ENCODE data around the gene HIPK3. TPM values are rescaled to one million over a fixed set of nuclear protein-coding genes. Genes with fewer than 3 reads are reported as not detected.

The HIPK3 gene
- total and polyA plus RNA-seq, 9 of the 15 experiments (the other 6 are each of a cell fraction or from before 2014, with no cell fraction given) = 2.3 to 19.6 (median 7.5) TPM

GRCh38 chr11:33383920-33384209 is 126.7 kb downstream of the HIPK3 start:
- CTCF ChIA-PET (ENCODE audit: low intra/inter-chr PET ratio) = no interaction called here
- peaks cover 7 to 21% of the 10 kb centered on the region in 2 experiments; a peak in 3 of 5 replicates for H3K27me3 ChIP-seq (ENCODE audit: control insufficient read depth in 2 of 2, insufficient read depth in 2 of 2, low read length in 2 of 2)
- ATAC-seq (no peak), DNase-seq (ENCODE audit: extremely low read depth in 1 of 4, low spot score in 3 of 4) (no peak), FAIRE-seq (no peak)
- no peak for TF ChIP-seq NR4A1 (CRISPR knock-in tag; IDR thresholded peaks at IDR 0.05)
- TF ChIP-seq NR4A1 (tag; IDR thresholded peaks at IDR 0.05) = no peak
- no peak for TF ChIP-seq NFIC (IDR thresholded peaks at IDR 0.05)
- no peak for TF ChIP-seq MTA3 (IDR thresholded peaks at IDR 0.05; ENCODE audit: borderline replicate concordance)
- no peak for TF ChIP-seq ZSCAN32 (CRISPR knock-in tag; IDR thresholded peaks at IDR 0.05)
- TF ChIP-seq TSHZ1 (CRISPR knock-in tag; IDR thresholded peaks at IDR 0.05) = no peak
- TF ChIP-seq JUNB (CRISPR knock-in tag; conservative IDR thresholded peaks at IDR 0.05) = no peak
- TF ChIP-seq SMARCA5 (IDR thresholded peaks at IDR 0.05) = no peak
- TF ChIP-seq ZNF124 (CRISPR knock-in tag; IDR thresholded peaks at IDR 0.05) = no peak
- no peak for TF ChIP-seq HSF4 (CRISPR knock-in tag; IDR thresholded peaks at IDR 0.05; ENCODE audit: borderline replicate concordance)
- no peak for TF ChIP-seq ZC3H4 (CRISPR knock-in tag; IDR thresholded peaks at IDR 0.05; ENCODE audit: borderline replicate concordance)
- no peak for TF ChIP-seq ILF3 (IDR thresholded peaks at IDR 0.05; ENCODE audit: borderline replicate concordance)
- TF ChIP-seq PHB (CRISPR knock-in tag; IDR thresholded peaks at IDR 0.05) = no peak
- TF ChIP-seq ILK (tag; IDR thresholded peaks at IDR 0.05; ENCODE audit: borderline replicate concordance, low read depth) = no peak
- TF ChIP-seq ZNF263 (CRISPR knock-in tag; IDR thresholded peaks at IDR 0.05; ENCODE audit: borderline replicate concordance) = no peak
- no peak for TF ChIP-seq ZBTB9 (CRISPR knock-in tag; IDR thresholded peaks at IDR 0.05)
- TF ChIP-seq MXI1 (IDR thresholded peaks at IDR 0.05; ENCODE audit: low read depth, low read length) = no peak
- no peak for TF ChIP-seq TAF1 (IDR thresholded peaks at IDR 0.05; ENCODE audit: control insufficient read depth, extremely low read depth, insufficient read depth, low read length, severe bottlenecking)
- no peak for TF ChIP-seq ZBTB43 (CRISPR knock-in tag; IDR thresholded peaks at IDR 0.05)
- H2AFZ ChIP-seq (ENCODE audit: low read depth, low read length) = no peak overlapping the region
- POLR2A ChIA-PET = no interaction called here
- H3K4me1 ChIP-seq (replicated peaks in 1 of 2; ENCODE audit: control insufficient read depth in 2 of 2, insufficient read depth in 2 of 2, low read length in 2 of 2) = no peaks in the 10 kb centered on the region
- BruUV-seq (replicated peaks) = no TSS peak
- H3K9me1 ChIP-seq (ENCODE audit: control insufficient read depth, insufficient read depth, low read length) = no peaks in the 10 kb centered on the region
- H3K4me3 ChIP-seq = no peak overlapping the region
- H3K9ac ChIP-seq (ENCODE audit: insufficient read depth in 1 of 2, low read depth in 2 of 2, low read length in 2 of 2) = no peak overlapping the region
- in situ Hi-C loops (cut with MboI) (no loop called here), intact Hi-C loops (cut with micrococcal nuclease) (no loop called here)
- H3K79me2 ChIP-seq (ENCODE audit: control insufficient read depth, insufficient read depth, low read length) = no peaks in the 10 kb centered on the region
- no peaks in the 10 kb centered on the region for H4K20me1 ChIP-seq (replicated peaks; ENCODE audit: control insufficient read depth, insufficient read depth, low read length)
- H3K36me3 ChIP-seq (ENCODE audit: control insufficient read depth, insufficient read depth, low read length) = no peaks in the 10 kb centered on the region
- 0% methylated on average over 1 of the region's 1 CpG for WGBS (ENCODE audit: insufficient coverage, low coverage, missing lambda C conversion rate)
- H3K27ac ChIP-seq (ENCODE audit: extremely low read depth, low read depth, low read length) = no peak overlapping the region
- H3K4me2 ChIP-seq (ENCODE audit: insufficient read depth, low read length) = no peak overlapping the region
- no peaks in the 10 kb centered on the region; the same call in 1 of the 2 replicates for H3K9me3 ChIP-seq (replicated peaks; ENCODE audit: control insufficient read depth, insufficient read depth, low read depth, low read length)
